ENCODE data around the gene SLC51A.

DNA sequence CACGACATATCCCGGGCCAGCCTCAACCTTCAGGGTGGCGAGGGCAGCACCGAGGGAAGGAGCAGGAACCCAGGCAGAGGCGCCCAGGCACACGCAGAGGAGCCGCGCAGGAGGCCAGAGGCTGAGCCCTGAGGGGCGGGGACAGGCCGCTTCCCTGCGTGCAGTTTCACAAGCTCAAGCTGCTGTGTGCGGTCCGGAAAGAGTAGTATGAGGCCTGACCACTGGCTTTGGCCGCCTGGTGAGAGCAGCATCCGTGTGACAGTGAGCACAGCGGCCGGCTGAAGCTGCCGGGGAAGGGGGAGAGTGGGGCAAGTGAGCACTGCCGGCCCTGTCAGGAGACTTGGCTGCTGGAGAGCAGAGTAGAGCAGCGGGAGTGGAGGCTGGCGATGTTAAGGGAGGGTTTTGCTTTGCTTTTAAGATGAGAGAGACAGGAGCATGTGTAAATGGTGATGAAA, 13.8 kb upstream of the SLC51A start:
- TF ChIP-seq, protein P1, sequence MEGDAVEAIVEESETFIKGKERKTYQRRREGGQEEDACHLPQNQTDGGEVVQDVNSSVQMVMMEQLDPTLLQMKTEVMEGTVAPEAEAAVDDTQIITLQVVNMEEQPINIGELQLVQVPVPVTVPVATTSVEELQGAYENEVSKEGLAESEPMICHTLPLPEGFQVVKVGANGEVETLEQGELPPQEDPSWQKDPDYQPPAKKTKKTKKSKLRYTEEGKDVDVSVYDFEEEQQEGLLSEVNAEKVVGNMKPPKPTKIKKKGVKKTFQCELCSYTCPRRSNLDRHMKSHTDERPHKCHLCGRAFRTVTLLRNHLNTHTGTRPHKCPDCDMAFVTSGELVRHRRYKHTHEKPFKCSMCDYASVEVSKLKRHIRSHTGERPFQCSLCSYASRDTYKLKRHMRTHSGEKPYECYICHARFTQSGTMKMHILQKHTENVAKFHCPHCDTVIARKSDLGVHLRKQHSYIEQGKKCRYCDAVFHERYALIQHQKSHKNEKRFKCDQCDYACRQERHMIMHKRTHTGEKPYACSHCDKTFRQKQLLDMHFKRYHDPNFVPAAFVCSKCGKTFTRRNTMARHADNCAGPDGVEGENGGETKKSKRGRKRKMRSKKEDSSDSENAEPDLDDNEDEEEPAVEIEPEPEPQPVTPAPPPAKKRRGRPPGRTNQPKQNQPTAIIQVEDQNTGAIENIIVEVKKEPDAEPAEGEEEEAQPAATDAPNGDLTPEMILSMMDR (conservative IDR thresholded peaks at IDR 0.05; ENCODE audit: low read length): no peak
- no peak for TF ChIP-seq EZH2phosphoT487 (IDR thresholded peaks at IDR 0.05; ENCODE audit: borderline replicate concordance, low read depth, low read length)

Data from OCI-LY7 (cell line).